Ishikawa (cell line): Measurements from ENCODE around the gene MGAT3.

ENCODE experiments used
- CEBPB ChIP-seq: IDR thresholded peaks from 2 replicates; pipeline ENCODE4 v1.6.1; 2012
- CREB1 ChIP-seq: IDR thresholded peaks from 2 replicates; pipeline ENCODE4 v1.6.1; 2012; ENCODE audit warnings: low read depth
- EGR1 ChIP-seq: IDR thresholded peaks from 2 replicates; pipeline ENCODE4 v1.6.1; 2012
- EP300 ChIP-seq: IDR thresholded peaks from 2 replicates; pipeline ENCODE4 v1.6.1; 2012; ENCODE audit warnings: borderline replicate concordance
- FOXM1 ChIP-seq: IDR thresholded peaks from 2 replicates; pipeline ENCODE4 v1.6.1; 2012; ENCODE audit warnings: low read depth, borderline replicate concordance
- MAX ChIP-seq: IDR thresholded peaks from 2 replicates; pipeline ENCODE4 v1.6.1; 2012
- NFIC ChIP-seq: IDR thresholded peaks from 2 replicates; pipeline ENCODE4 v1.6.1; 2012
- RAD21 ChIP-seq: IDR thresholded peaks from 2 replicates; pipeline ENCODE4 v1.6.1; 2012; ENCODE audit warnings: low read depth
- REST ChIP-seq: IDR thresholded peaks from 2 replicates; pipeline ENCODE4 v1.6.1; 2012; ENCODE audit warnings: low read depth, mild to moderate bottlenecking
- TAF1 ChIP-seq: IDR thresholded peaks from 2 replicates; pipeline ENCODE4 v1.6.1; 2012; ENCODE audit warnings: low read depth, mild to moderate bottlenecking
- TCF12 ChIP-seq: IDR thresholded peaks from 2 replicates; pipeline ENCODE4 v1.6.1; 2012; ENCODE audit warnings: low read depth
- TEAD4 ChIP-seq: IDR thresholded peaks from 2 replicates; pipeline ENCODE4 v1.6.1; 2012
- YY1 ChIP-seq: IDR thresholded peaks from 2 replicates; pipeline ENCODE4 v1.6.1; 2012; ENCODE audit warnings: low read depth
- ZBTB7A ChIP-seq: IDR thresholded peaks from 2 replicates; pipeline ENCODE4 v1.6.1; 2012; ENCODE audit warnings: low read depth
- TF ChIP-seq, protein P1 (sequence below): IDR thresholded peaks from 2 replicates; pipeline ENCODE4 v1.6.1; 2012

MGAT3 gene

GRCh38 chr22:39463277-39463676, 6.5 kb downstream of the MGAT3 start:
- TF ChIP-seq RAD21: no peak
- no peak for TF ChIP-seq MAX
- TF ChIP-seq TAF1: no peak
- TF ChIP-seq, protein P1, sequence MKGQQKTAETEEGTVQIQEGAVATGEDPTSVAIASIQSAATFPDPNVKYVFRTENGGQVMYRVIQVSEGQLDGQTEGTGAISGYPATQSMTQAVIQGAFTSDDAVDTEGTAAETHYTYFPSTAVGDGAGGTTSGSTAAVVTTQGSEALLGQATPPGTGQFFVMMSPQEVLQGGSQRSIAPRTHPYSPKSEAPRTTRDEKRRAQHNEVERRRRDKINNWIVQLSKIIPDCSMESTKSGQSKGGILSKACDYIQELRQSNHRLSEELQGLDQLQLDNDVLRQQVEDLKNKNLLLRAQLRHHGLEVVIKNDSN: no peak
- TF ChIP-seq TCF12: no peak
- no peak for TF ChIP-seq CREB1
- no peak for TF ChIP-seq NFIC
- no peak for TF ChIP-seq CEBPB
- no peak for TF ChIP-seq EGR1
- no peak for TF ChIP-seq TEAD4
- no peak for TF ChIP-seq EP300
- no peak for TF ChIP-seq ZBTB7A
- no peak for TF ChIP-seq FOXM1

DNA sequence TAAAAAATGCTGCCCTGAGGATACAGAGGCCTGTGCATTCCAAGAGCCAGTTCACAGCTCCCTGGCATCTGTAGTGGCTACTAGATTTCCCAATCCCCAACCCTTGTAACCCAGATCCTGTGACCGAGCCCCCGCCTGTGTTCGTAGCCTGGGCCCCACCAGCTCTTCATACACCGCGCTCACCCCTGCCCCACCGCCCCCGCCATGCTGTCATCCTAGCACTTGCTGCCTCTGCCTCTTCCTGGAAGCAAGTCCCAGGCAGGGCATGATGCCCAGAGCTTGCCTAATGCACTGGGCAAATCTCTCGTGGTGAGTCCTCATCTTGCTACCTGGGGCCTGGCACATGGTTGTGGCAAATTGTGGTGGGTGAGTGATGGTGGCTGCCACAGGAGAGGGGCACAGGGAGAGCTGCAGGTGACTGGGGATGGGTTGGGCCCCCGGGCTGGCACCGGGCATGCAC, 7.1 kb downstream of the MGAT3 start:
- TF ChIP-seq CEBPB: no peak
- TF ChIP-seq, protein P1: no peak
- no peak for TF ChIP-seq ZBTB7A
- TF ChIP-seq NFIC: no peak
- TF ChIP-seq EGR1: no peak
- TF ChIP-seq MAX: no peak
- TF ChIP-seq CREB1: no peak
- TF ChIP-seq FOXM1: no peak
- no peak for TF ChIP-seq TCF12
- TF ChIP-seq YY1: no peak
- TF ChIP-seq EP300: no peak
- TF ChIP-seq RAD21: no peak
- TF ChIP-seq REST: no peak
- no peak for TF ChIP-seq TAF1
- no peak for TF ChIP-seq TEAD4

DNA sequence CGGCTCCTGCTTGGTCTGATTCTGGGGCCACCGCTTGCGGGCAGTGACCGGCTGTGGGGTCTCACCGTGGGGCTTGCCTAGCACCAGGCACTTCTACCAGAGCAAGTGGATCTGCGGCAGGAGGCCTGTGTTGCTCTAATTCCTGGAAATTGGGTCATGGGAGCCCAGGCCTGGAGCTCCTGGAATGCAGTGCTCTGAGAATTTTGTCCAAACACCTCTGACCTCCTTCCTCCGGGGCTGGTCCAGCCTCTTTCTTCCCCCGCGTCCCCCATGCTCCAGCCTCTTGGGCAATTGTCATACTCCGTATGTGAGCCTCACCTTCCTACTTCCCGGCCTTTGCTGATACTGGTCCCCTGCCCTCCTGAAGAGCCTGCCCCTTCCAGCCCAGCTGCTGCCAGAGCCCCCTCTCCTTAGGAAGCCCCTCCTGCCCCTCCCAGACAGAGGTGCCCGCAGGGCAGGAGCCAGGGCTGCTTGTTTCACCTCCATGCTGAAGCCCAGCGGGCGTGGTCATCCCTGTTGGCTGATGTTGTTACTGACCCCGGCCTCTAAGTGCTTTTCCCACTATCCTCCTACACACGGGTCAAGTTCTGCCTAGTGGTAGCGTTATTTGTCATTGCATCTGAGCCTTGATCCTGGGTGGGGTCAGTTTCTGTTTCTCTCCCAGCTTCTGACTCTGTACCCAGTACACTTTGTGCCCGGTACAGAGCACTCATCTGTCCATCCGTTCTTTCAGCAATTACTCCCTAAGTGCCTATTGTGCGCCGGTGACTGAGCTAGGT, 9.6 kb downstream of the MGAT3 start:
- TF ChIP-seq, protein P1: no peak
- no peak for TF ChIP-seq NFIC
- no peak for TF ChIP-seq TCF12
- TF ChIP-seq EP300: no peak
- no peak for TF ChIP-seq TEAD4
- no peak for TF ChIP-seq RAD21
- no peak for TF ChIP-seq FOXM1
- no peak for TF ChIP-seq CREB1
- no peak for TF ChIP-seq MAX

DNA sequence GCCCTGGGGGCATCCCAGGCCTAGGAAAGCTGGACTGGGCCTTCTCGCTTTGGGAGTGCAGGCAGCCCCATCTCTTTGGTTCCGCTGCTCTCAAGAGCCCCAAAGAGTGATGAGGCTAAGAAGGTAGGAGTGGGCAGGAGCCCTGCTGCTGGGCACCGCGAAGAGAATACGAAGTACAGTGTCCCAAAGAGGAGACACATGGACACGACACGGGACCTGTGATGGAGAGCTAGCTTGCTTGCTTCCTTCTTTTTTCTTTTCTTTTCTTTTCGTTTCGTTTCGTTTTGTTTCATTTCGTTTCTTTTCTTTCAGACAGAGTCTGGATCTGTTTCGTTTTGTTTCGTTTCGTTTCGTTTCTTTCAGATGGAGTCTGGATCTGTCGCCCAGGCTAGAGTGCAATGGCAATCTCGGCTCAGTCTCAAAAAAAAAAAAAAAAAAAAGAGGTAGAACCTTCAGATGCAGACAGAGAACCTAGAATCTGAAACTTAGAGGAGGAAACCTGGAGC, 10.6 kb downstream of the MGAT3 start:
- TF ChIP-seq TAF1 (no peak), CEBPB (no peak), TCF12 (no peak)
- TF ChIP-seq, protein P1: no peak

DNA sequence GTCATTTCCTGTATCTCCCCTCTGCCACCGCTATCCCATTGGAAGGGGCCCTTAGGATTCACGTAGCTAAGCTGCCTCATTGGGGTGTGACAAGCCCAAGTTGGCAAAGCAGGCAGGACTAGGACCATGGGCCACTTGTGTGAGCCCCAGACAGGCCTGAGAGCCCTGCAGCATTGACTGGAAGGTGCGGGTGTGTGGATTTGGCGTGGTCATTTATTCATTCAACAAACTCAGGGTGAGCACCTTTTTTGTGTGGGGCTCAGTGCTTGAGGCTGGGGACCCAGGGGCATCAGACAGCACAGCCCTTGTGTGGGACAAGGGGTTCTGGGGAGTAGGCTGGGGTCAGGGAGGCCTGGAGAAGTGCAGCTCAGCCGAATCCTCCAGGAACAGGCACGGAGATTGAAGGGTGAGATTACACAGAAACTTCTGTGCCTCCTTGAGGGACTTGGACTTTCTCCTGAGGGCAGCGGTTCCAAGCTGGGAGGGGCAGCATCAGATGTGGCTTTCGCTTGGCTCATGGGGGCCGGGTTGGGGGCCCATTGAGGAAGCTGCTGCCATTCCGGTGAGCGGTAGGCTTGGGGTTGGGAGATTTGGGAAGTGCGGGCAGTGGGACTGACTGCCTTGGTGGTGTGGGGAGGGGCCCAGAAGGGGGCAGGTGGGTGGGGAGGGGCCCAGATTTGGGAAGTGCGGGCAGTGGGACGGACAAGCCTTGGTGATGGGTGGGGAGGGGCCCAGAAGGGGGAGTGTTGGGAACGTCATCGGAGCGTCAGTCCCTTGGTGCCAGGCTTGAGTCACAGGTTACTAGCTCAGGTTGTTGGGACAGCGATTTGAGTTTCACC, 11.9 kb downstream of the MGAT3 start:
- no peak for TF ChIP-seq YY1
- TF ChIP-seq RAD21: no peak
- no peak for TF ChIP-seq FOXM1
- TF ChIP-seq, protein P1: no peak
- no peak for TF ChIP-seq CEBPB
- TF ChIP-seq ZBTB7A: no peak
- TF ChIP-seq TAF1: no peak
- no peak for TF ChIP-seq EP300
- TF ChIP-seq CREB1: no peak
- TF ChIP-seq TEAD4: no peak
- TF ChIP-seq EGR1: no peak
- no peak for TF ChIP-seq TCF12
- no peak for TF ChIP-seq MAX
- no peak for TF ChIP-seq NFIC
- TF ChIP-seq REST: no peak
